ENCODE data around the gene ASCL3. TPM values are rescaled to one million over a fixed set of nuclear protein-coding genes. Genes with fewer than 3 reads are reported as not detected.
"Not testable (repeated sequence)": the region's sequence is repeated elsewhere in the genome, so short reads cannot be mapped to it uniquely, and the experiment has no call there.

The ASCL3 gene
- total and polyA plus RNA-seq, 2 experiments from 2014 or later = not detected

DNA sequence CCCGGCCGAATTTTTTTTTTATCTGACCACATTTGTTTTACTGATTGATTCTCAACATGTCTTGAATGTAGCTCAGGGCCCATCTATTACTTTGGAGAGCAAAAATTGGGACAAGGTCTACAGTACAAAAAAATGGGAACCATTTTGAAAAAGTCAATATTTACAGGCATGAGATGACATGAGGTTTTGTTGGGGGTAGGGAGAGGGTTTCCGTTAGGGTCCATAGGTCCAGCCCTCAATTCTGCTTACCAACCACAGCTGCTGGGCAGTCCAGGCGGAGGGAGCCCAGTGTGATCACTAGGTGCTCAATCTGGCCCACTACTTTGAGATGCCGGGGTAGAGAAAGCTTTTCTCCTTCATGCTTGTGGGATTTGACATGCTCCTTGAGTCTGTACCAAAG, 42.6 kb upstream of the ASCL3 start:
- H3K4me1 ChIP-seq (ENCODE audit: insufficient read depth) = peaks cover 20% of the 10 kb centered on the region
- in situ Hi-C loops (cut with MboI) = no loop called here
- no peaks in the 10 kb centered on the region for H3K79me2 ChIP-seq (ENCODE audit: insufficient read depth)
- no peak overlapping the region for H3K9ac ChIP-seq
- TF ChIP-seq EZH2 (IDR thresholded peaks at IDR 0.05; ENCODE audit: insufficient read depth, poor library complexity, severe bottlenecking) (no peak), EZH2phosphoT487 (IDR thresholded peaks at IDR 0.05; ENCODE audit: insufficient read depth, low read depth) (no peak)
- H3K9me2 ChIP-seq (ENCODE audit: insufficient read depth) = no peaks in the 10 kb centered on the region
- H3K4me3 ChIP-seq = no peak overlapping the region
- WGBS, 2 experiments (ENCODE audit: low coverage in 1 of 2, low lambda C conversion rate in 2 of 2, missing lambda C conversion rate in 2 of 2) = 82 to 96% methylated on average over 5 of the region's 5 CpGs
- no peaks in the 10 kb centered on the region for H3K9me3 ChIP-seq (ENCODE audit: low read depth)
- H4K20me1 ChIP-seq (ENCODE audit: insufficient read depth) = no peaks in the 10 kb centered on the region
- H3K27ac ChIP-seq = no peak overlapping the region
- H3K4me2 ChIP-seq (ENCODE audit: unreplicated experiment) = no peak overlapping the region
- no peak overlapping the region for H2AFZ ChIP-seq
- H3F3A ChIP-seq (ENCODE audit: insufficient read depth) = peaks cover 21% of the 10 kb centered on the region
- H3K36me3 ChIP-seq (ENCODE audit: low read depth) = no peaks in the 10 kb centered on the region
- no peaks in the 10 kb centered on the region for H3K27me3 ChIP-seq (replicated peaks; ENCODE audit: insufficient read depth)
- no peak for DNase-seq

DNA sequence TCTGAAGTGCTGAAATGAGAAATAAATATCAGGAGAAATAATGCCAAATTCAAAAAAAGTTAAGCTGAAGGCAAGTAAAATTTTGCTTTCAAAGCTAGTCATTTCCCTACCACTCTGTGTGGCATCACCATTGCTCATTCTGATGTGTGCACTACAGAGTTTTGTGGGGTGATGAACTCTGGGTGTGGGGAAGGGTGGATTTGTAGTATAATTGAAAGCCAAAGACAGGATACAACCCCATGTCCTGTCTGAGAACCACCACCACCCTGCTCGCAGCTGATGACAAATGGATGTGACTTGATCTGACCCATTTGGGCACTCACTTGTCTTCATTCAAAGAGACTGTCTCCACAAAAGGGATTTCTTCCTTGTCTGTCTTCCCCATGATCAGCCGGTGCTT, 40.7 kb upstream of the ASCL3 start:
- H2AFZ ChIP-seq = no peak overlapping the region
- H3K4me3 ChIP-seq = no peak overlapping the region
- no peaks in the 10 kb centered on the region for H3K36me3 ChIP-seq (ENCODE audit: low read depth)
- H3F3A ChIP-seq (ENCODE audit: insufficient read depth) = 0 out of 2 replicates have a peak, but pooled peaks cover 2% of the 10 kb centered on the region
- peaks cover 5% of the 10 kb centered on the region for H3K4me1 ChIP-seq (ENCODE audit: insufficient read depth)
- WGBS, 2 experiments (ENCODE audit: low coverage in 1 of 2, low lambda C conversion rate in 2 of 2, missing lambda C conversion rate in 2 of 2) = 83% methylated on average over 2 of the region's 2 CpGs
- no peaks in the 10 kb centered on the region for H3K27me3 ChIP-seq (replicated peaks; ENCODE audit: insufficient read depth)
- H3K9me3 ChIP-seq (ENCODE audit: low read depth) = no peaks in the 10 kb centered on the region
- no peaks in the 10 kb centered on the region for H3K9me2 ChIP-seq (ENCODE audit: insufficient read depth)
- DNase-seq = no peak
- no peaks in the 10 kb centered on the region for H3K79me2 ChIP-seq (ENCODE audit: insufficient read depth)
- H3K9ac ChIP-seq = no peak overlapping the region
- no peak overlapping the region for H3K27ac ChIP-seq
- TF ChIP-seq EZH2phosphoT487 (IDR thresholded peaks at IDR 0.05; ENCODE audit: insufficient read depth, low read depth) = no peak
- TF ChIP-seq EZH2 (IDR thresholded peaks at IDR 0.05; ENCODE audit: insufficient read depth, poor library complexity, severe bottlenecking) = no peak
- no peaks in the 10 kb centered on the region for H4K20me1 ChIP-seq (ENCODE audit: insufficient read depth)
- in situ Hi-C loops (cut with MboI) = no loop called here
- no peak overlapping the region for H3K4me2 ChIP-seq (ENCODE audit: unreplicated experiment)

GRCh38 chr11:8980485-8980884, 37.7 kb upstream of the ASCL3 start:
- H3F3A ChIP-seq (ENCODE audit: insufficient read depth) = no peaks in the 10 kb centered on the region
- no peak overlapping the region for H3K4me2 ChIP-seq (ENCODE audit: unreplicated experiment)
- H3K27me3 ChIP-seq (replicated peaks; ENCODE audit: insufficient read depth) = no peaks in the 10 kb centered on the region
- no peaks in the 10 kb centered on the region for H3K79me2 ChIP-seq (ENCODE audit: insufficient read depth)
- no peak overlapping the region for H2AFZ ChIP-seq
- H3K36me3 ChIP-seq (ENCODE audit: low read depth) = no peaks in the 10 kb centered on the region
- H3K27ac ChIP-seq = no peak overlapping the region
- H3K4me3 ChIP-seq = no peak overlapping the region
- no peak for DNase-seq
- H3K9me2 ChIP-seq (ENCODE audit: insufficient read depth) = no peaks in the 10 kb centered on the region
- no peak overlapping the region for H3K9ac ChIP-seq
- in situ Hi-C loops (cut with MboI) = no loop called here
- WGBS, 2 experiments (ENCODE audit: low coverage in 1 of 2, low lambda C conversion rate in 2 of 2, missing lambda C conversion rate in 2 of 2) = 53 to 63% methylated on average over 3 of the region's 3 CpGs
- H3K4me1 ChIP-seq (ENCODE audit: insufficient read depth) = no peaks in the 10 kb centered on the region
- no peak for TF ChIP-seq EZH2 (IDR thresholded peaks at IDR 0.05; ENCODE audit: insufficient read depth, poor library complexity, severe bottlenecking)
- H3K9me3 ChIP-seq (ENCODE audit: low read depth) = no peaks in the 10 kb centered on the region
- no peaks in the 10 kb centered on the region for H4K20me1 ChIP-seq (ENCODE audit: insufficient read depth)

GRCh38 chr11:8979365-8979764, 36.5 kb upstream of the ASCL3 start:
- H3F3A ChIP-seq (ENCODE audit: insufficient read depth); H3K9me3 ChIP-seq (ENCODE audit: low read depth); H3K27ac ChIP-seq; H3K27me3 ChIP-seq (replicated peaks; ENCODE audit: insufficient read depth); H2AFZ ChIP-seq; H4K20me1 ChIP-seq (ENCODE audit: insufficient read depth); H3K4me2 ChIP-seq (ENCODE audit: unreplicated experiment); DNase-seq; H3K79me2 ChIP-seq (ENCODE audit: insufficient read depth); H3K4me1 ChIP-seq (ENCODE audit: insufficient read depth); H3K9me2 ChIP-seq (ENCODE audit: insufficient read depth); H3K36me3 ChIP-seq (ENCODE audit: low read depth); H3K4me3 ChIP-seq; in situ Hi-C loops (cut with MboI); H3K9ac ChIP-seq: not testable (repeated sequence)
- 92 to 96% methylated on average over 5 of the region's 7 CpGs for WGBS, 2 experiments (ENCODE audit: low coverage in 1 of 2, low lambda C conversion rate in 2 of 2, missing lambda C conversion rate in 2 of 2)

- Histone ChIP-seq H3K4me3 (no peak overlapping the region), H3K9me2 (ENCODE audit: insufficient read depth) (no peaks in the 10 kb centered on the region), H2AFZ (no peak overlapping the region), H3K9ac (no peak overlapping the region), H3K4me2 (ENCODE audit: unreplicated experiment) (no peak overlapping the region), H3K4me1 (ENCODE audit: insufficient read depth) (no peaks in the 10 kb centered on the region), H4K20me1 (ENCODE audit: insufficient read depth) (no peaks in the 10 kb centered on the region), H3K27ac (no peak overlapping the region), H3K79me2 (ENCODE audit: insufficient read depth) (no peaks in the 10 kb centered on the region), H3K9me3 (ENCODE audit: low read depth) (no peaks in the 10 kb centered on the region), H3K36me3 (ENCODE audit: low read depth) (no peaks in the 10 kb centered on the region), H3K27me3 (replicated peaks; ENCODE audit: insufficient read depth) (no peaks in the 10 kb centered on the region), H3F3A (ENCODE audit: insufficient read depth) (no peaks in the 10 kb centered on the region)
- in situ Hi-C loops (cut with MboI) = loop anchor here (25.0 kb wide), 1 partner anchor 736 kb away; no protein-coding TSS in a partner anchor
- WGBS, 2 experiments (ENCODE audit: low coverage in 1 of 2, low lambda C conversion rate in 2 of 2, missing lambda C conversion rate in 2 of 2) = 84% methylated on average over 3 of the region's 3 CpGs
- no peak for DNase-seq
- TF ChIP-seq EZH2 (IDR thresholded peaks at IDR 0.05; ENCODE audit: insufficient read depth, poor library complexity, severe bottlenecking) = no peak
- TF ChIP-seq EZH2phosphoT487 (IDR thresholded peaks at IDR 0.05; ENCODE audit: insufficient read depth, low read depth) = no peak
These were observed 30.3 kb upstream of the ASCL3 start for GRCh38 chr11:8973121-8973520.

Measured in GM23248 (cell line).